C4-2B (cell line): ENCODE measurements around the gene TRIM47.

Experiments
- ZFX ChIP-seq: fragments of 450-650 bp; IDR thresholded peaks from 2 replicates; pipeline ENCODE4 v1.6.1; 2017
- TF ChIP-seq, protein P1 (sequence below): fragments of 450-650 bp; conservative IDR thresholded peaks from 2 replicates; pipeline ENCODE4 v1.5.1; 2017; ENCODE audit warnings: mild to moderate bottlenecking

DNA sequence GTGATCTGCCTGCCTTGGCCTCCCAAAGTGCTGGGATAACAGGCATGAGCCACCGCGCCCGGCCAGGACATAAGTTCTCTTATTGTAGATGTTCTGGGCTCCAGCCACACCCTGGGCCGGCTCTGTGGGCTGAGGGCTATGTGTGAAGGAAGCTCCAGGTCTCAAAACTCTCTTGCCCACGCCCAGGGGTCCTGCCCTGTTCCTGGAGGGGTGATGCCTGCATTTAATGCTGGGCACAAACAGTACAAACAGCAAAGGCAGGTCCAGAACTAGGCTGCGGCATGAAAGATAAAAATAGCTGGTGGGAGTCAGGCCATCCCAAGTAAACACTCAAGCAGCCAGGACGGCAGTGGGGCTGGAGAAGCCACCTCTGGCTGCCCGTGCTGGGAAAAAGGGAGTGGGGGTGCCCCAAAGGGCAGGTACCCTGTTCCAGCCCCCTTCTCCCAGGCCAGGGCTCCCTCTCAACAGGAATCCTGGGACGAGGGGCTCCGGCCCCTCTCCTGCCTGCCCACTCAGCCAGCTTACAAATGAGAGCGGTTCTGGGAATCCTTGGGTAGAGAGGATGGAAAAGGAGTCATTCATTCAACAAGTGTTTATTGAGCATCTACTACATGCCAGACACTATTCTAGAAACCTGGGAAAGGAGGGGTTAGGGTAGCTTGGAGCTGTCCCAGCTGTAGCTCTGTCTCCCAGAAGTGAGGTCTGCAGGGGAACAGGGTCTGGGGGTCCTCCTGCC, 4.6 kb downstream of the TRIM47 start:
- TF ChIP-seq, protein P1, sequence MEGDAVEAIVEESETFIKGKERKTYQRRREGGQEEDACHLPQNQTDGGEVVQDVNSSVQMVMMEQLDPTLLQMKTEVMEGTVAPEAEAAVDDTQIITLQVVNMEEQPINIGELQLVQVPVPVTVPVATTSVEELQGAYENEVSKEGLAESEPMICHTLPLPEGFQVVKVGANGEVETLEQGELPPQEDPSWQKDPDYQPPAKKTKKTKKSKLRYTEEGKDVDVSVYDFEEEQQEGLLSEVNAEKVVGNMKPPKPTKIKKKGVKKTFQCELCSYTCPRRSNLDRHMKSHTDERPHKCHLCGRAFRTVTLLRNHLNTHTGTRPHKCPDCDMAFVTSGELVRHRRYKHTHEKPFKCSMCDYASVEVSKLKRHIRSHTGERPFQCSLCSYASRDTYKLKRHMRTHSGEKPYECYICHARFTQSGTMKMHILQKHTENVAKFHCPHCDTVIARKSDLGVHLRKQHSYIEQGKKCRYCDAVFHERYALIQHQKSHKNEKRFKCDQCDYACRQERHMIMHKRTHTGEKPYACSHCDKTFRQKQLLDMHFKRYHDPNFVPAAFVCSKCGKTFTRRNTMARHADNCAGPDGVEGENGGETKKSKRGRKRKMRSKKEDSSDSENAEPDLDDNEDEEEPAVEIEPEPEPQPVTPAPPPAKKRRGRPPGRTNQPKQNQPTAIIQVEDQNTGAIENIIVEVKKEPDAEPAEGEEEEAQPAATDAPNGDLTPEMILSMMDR, result no peak
- no peak for TF ChIP-seq ZFX
